ENCODE data around the gene THTPA. TPM values are rescaled to one million over a fixed set of nuclear protein-coding genes. Genes with fewer than 3 reads are reported as not detected.

Gene THTPA
- total RNA-seq, 1 experiment from 2014 or later, result 18.3 TPM

GRCh38 chr14:23600806-23601205 is 44.7 kb downstream of the THTPA start:
- Mint-ChIP-seq H3K4me3 (ENCODE audit: low read depth, unreplicated experiment) (no peak overlapping the region), H3K27me3 (ENCODE audit: unreplicated experiment) (peaks cover 19% of the 10 kb centered on the region), H3K4me1 (ENCODE audit: low read depth, unreplicated experiment) (no peaks in the 10 kb centered on the region), H3K27ac (ENCODE audit: unreplicated experiment) (no peak overlapping the region), H3K9me3 (ENCODE audit: low read depth, unreplicated experiment) (no peaks in the 10 kb centered on the region), H3K36me3 (ENCODE audit: insufficient read depth, unreplicated experiment) (no peaks in the 10 kb centered on the region)
- DNase-seq, result no peak
- no TSS peak for BruUV-seq (replicated peaks)
- intact Hi-C loops (cut with micrococcal nuclease; ENCODE audit: unreplicated experiment), result no loop called here
- TF ChIP-seq CTCF (IDR thresholded peaks at IDR 0.05; ENCODE audit: unreplicated experiment), result no peak
- CTCF ChIA-PET, result no interaction called here

- H3K4me3 Mint-ChIP-seq (ENCODE audit: low read depth, unreplicated experiment), result no peak overlapping the region
- DNase-seq, result no peak
- CTCF ChIA-PET, result no interaction called here
- H3K36me3 Mint-ChIP-seq (ENCODE audit: insufficient read depth, unreplicated experiment), result no peaks in the 10 kb centered on the region
- H3K27me3 Mint-ChIP-seq (ENCODE audit: unreplicated experiment), result peaks cover 19% of the 10 kb centered on the region
- TF ChIP-seq CTCF (IDR thresholded peaks at IDR 0.05; ENCODE audit: unreplicated experiment), result no peak
- H3K27ac Mint-ChIP-seq (ENCODE audit: unreplicated experiment), result no peak overlapping the region
- no peaks in the 10 kb centered on the region for H3K9me3 Mint-ChIP-seq (ENCODE audit: low read depth, unreplicated experiment)
- no TSS peak for BruUV-seq (replicated peaks)
- intact Hi-C loops (cut with micrococcal nuclease; ENCODE audit: unreplicated experiment), result no loop called here
- no peaks in the 10 kb centered on the region for H3K4me1 Mint-ChIP-seq (ENCODE audit: low read depth, unreplicated experiment)
These were observed 45.4 kb downstream of the THTPA start for GRCh38 chr14:23601424-23601823.

GRCh38 chr14:23601845-23602180 is 45.7 kb downstream of the THTPA start:
- BruUV-seq (replicated peaks), result no TSS peak
- TF ChIP-seq CTCF (IDR thresholded peaks at IDR 0.05; ENCODE audit: unreplicated experiment), result no peak
- Mint-ChIP-seq H3K27me3 (ENCODE audit: unreplicated experiment) (peaks cover 20% of the 10 kb centered on the region), H3K27ac (ENCODE audit: unreplicated experiment) (no peak overlapping the region), H3K9me3 (ENCODE audit: low read depth, unreplicated experiment) (no peaks in the 10 kb centered on the region), H3K4me3 (ENCODE audit: low read depth, unreplicated experiment) (no peak overlapping the region), H3K4me1 (ENCODE audit: low read depth, unreplicated experiment) (no peaks in the 10 kb centered on the region), H3K36me3 (ENCODE audit: insufficient read depth, unreplicated experiment) (no peaks in the 10 kb centered on the region)
- CTCF ChIA-PET, result no interaction called here
- DNase-seq, result no peak
- intact Hi-C loops (cut with micrococcal nuclease; ENCODE audit: unreplicated experiment), result no loop called here

GRCh38 chr14:23602181-23603095 is 46.4 kb downstream of the THTPA start:
- Mint-ChIP-seq H3K4me3 (ENCODE audit: low read depth, unreplicated experiment) (no peak overlapping the region), H3K27me3 (ENCODE audit: unreplicated experiment) (peaks cover 26% of the 10 kb centered on the region), H3K4me1 (ENCODE audit: low read depth, unreplicated experiment) (no peaks in the 10 kb centered on the region), H3K9me3 (ENCODE audit: low read depth, unreplicated experiment) (no peaks in the 10 kb centered on the region), H3K36me3 (ENCODE audit: insufficient read depth, unreplicated experiment) (no peaks in the 10 kb centered on the region), H3K27ac (ENCODE audit: unreplicated experiment) (no peak overlapping the region)
- intact Hi-C loops (cut with micrococcal nuclease; ENCODE audit: unreplicated experiment), result no loop called here
- no TSS peak for BruUV-seq (replicated peaks)
- no peak for TF ChIP-seq CTCF (IDR thresholded peaks at IDR 0.05; ENCODE audit: unreplicated experiment)
- CTCF ChIA-PET, result interaction anchor here (0.8 kb wide), 1 partner anchor 21 kb away, joined by 3 read pairs; no protein-coding TSS in a partner anchor
- no peak for DNase-seq
